Activated B cell treated with CpG ODN at 0.5 μM for 24 hours (primary cell): Measurements from ENCODE around the gene PGBD5. TPM values are rescaled to one million over a fixed set of nuclear protein-coding genes. Genes with fewer than 3 reads are reported as not detected.

Experiments
- ATAC-seq: fragments of 200-7000 bp; cut with Tn5 transposase; one replicate; pipeline ENCODE4 v1.10.0; 2021; ENCODE audit warnings: low read depth, mild to moderate bottlenecking, moderate library complexity
- CTCF ChIA-PET: fragments of 350-600 bp; sonication (Branson Sonifier 250); formaldehyde crosslinking; loops from one replicate; lab custom pipeline; 2021; ENCODE audit warnings: antibody characterized with exemption; lab: Charles Lee
- POLR2A ChIA-PET: fragments of 350-600 bp; sonication (Branson Sonifier 250); formaldehyde crosslinking; loops from one replicate; lab custom pipeline; 2021; ENCODE audit warnings: antibody characterized with exemption; lab: Charles Lee
- DNase-seq: peaks from one replicate; pipeline ENCODE4 v3.0.0; 2022
- H3K27ac Mint-ChIP-seq: one replicate; pipeline ENCODE4 v1.8.0; 2020; ENCODE audit warnings: mixed read lengths
- H3K27me3 Mint-ChIP-seq: one replicate; pipeline ENCODE4 v1.8.0; 2021; ENCODE audit warnings: mixed read lengths
- H3K36me3 Mint-ChIP-seq: one replicate; pipeline ENCODE4 v1.8.0; 2021; ENCODE audit warnings: low read depth, mixed read lengths
- H3K4me1 Mint-ChIP-seq: one replicate; pipeline ENCODE4 v1.8.0; 2021; ENCODE audit warnings: mixed read lengths
- H3K4me3 Mint-ChIP-seq: one replicate; pipeline ENCODE4 v1.8.0; 2020; ENCODE audit warnings: mild to moderate bottlenecking, mixed read lengths
- H3K9me3 Mint-ChIP-seq: one replicate; pipeline ENCODE4 v1.8.0; 2020; ENCODE audit warnings: mixed read lengths
- intact Hi-C: fragments of 100-400 bp; cut with micrococcal nuclease; formaldehyde crosslinking; loops from one replicate; pipeline ENCODE4 v1.15.1; 2024
- total RNA-seq: library from RNA; stranded (reverse); gene quantifications from 2 replicates; pipeline ENCODE4 v1.2.3, GENCODE V29; 2022
- TF ChIP-seq, protein P1 (sequence below): fragments of 200-600 bp; IDR thresholded peaks from one replicate; pipeline ENCODE4 v1.8.0; 2022; ENCODE audit warnings: antibody characterized with exemption, mild to moderate bottlenecking

PGBD5 gene
- total RNA-seq, 1 donor from 2014 or later: not detected

GRCh38 chr1:230354005-230354404, 72.1 kb downstream of the PGBD5 start:
- intact Hi-C loops: no loop called here
- H3K27ac Mint-ChIP-seq: no peak overlapping the region
- no peaks in the 10 kb centered on the region for H3K9me3 Mint-ChIP-seq
- H3K36me3 Mint-ChIP-seq: no peaks in the 10 kb centered on the region
- H3K4me1 Mint-ChIP-seq: no peaks in the 10 kb centered on the region
- peaks cover 12% of the 10 kb centered on the region for H3K27me3 Mint-ChIP-seq
- DNase-seq: no peak
- TF ChIP-seq, protein P1, sequence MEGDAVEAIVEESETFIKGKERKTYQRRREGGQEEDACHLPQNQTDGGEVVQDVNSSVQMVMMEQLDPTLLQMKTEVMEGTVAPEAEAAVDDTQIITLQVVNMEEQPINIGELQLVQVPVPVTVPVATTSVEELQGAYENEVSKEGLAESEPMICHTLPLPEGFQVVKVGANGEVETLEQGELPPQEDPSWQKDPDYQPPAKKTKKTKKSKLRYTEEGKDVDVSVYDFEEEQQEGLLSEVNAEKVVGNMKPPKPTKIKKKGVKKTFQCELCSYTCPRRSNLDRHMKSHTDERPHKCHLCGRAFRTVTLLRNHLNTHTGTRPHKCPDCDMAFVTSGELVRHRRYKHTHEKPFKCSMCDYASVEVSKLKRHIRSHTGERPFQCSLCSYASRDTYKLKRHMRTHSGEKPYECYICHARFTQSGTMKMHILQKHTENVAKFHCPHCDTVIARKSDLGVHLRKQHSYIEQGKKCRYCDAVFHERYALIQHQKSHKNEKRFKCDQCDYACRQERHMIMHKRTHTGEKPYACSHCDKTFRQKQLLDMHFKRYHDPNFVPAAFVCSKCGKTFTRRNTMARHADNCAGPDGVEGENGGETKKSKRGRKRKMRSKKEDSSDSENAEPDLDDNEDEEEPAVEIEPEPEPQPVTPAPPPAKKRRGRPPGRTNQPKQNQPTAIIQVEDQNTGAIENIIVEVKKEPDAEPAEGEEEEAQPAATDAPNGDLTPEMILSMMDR: no peak
- ChIA-PET POLR2A (no interaction called here), CTCF (no interaction called here)
- ATAC-seq: no peak
- no peak overlapping the region for H3K4me3 Mint-ChIP-seq

GRCh38 chr1:230352537-230352936, 73.6 kb downstream of the PGBD5 start:
- ChIA-PET POLR2A (no interaction called here), CTCF (no interaction called here)

GRCh38 chr1:230351983-230352382, 74.1 kb downstream of the PGBD5 start:
- Mint-ChIP-seq H3K4me3 (no peak overlapping the region), H3K27ac (no peak overlapping the region), H3K36me3 (no peaks in the 10 kb centered on the region), H3K27me3 (peaks cover 16% of the 10 kb centered on the region), H3K4me1 (no peaks in the 10 kb centered on the region), H3K9me3 (no peaks in the 10 kb centered on the region)
- TF ChIP-seq, protein P1: no peak
- ATAC-seq (no peak), DNase-seq (no peak)
- intact Hi-C loops: no loop called here
- CTCF ChIA-PET: no interaction called here
- POLR2A ChIA-PET: no interaction called here

More at GRCh38 chr1:230352537-230352936, 73.6 kb downstream of the PGBD5 start:
- no peak overlapping the region for H3K4me3 Mint-ChIP-seq
- H3K27me3 Mint-ChIP-seq: peaks cover 16% of the 10 kb centered on the region
- ATAC-seq (no peak), DNase-seq (no peak)
- no peaks in the 10 kb centered on the region for H3K36me3 Mint-ChIP-seq
- no peaks in the 10 kb centered on the region for H3K9me3 Mint-ChIP-seq
- no peak overlapping the region for H3K27ac Mint-ChIP-seq
- intact Hi-C loops: no loop called here
- no peaks in the 10 kb centered on the region for H3K4me1 Mint-ChIP-seq
- TF ChIP-seq, protein P1: no peak

- Mint-ChIP-seq H3K27ac (no peak overlapping the region), H3K36me3 (no peaks in the 10 kb centered on the region), H3K9me3 (no peaks in the 10 kb centered on the region), H3K27me3 (peaks cover 14% of the 10 kb centered on the region), H3K4me1 (no peaks in the 10 kb centered on the region), H3K4me3 (no peak overlapping the region)
- ATAC-seq (no peak), DNase-seq (no peak)
- intact Hi-C loops: no loop called here
- TF ChIP-seq, protein P1: no peak
- ChIA-PET CTCF (no interaction called here), POLR2A (no interaction called here)
Observed at GRCh38 chr1:230351514-230351913, 74.6 kb downstream of the PGBD5 start.

DNA sequence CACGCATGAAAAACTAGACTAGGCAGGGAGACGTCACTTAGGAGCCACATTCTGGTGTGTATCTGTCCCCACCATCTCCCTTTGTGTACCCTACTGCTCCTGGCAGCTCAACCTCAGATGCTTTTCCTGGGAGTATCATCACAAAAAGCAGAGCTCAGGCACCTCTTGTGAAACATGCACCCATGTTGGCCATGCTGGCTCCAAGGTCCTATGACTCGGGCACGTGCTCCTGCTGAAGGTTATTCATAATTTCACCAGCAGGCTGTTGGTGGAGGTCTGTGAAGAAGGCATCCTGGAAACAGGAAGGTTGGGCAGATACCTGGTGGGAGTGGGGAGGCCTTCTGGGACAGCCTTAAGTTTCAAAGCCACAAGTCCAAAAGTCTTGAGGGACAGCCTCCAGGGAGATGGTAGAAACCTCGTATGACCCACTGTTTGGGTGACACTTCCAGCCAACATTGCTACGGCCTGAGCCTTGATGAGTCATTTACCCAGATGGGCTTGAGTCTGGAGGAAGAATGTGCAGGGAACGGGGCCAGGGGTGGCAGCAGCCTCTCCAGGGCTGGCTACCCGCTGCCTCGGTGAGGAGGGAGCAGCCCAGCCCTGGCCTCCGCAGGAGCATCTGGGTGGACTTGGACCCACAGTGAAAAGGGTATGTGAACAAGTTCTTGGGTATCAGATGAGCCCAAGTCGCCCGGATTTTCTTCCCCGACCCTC, 75.8 kb downstream of the PGBD5 start:
- Mint-ChIP-seq H3K36me3 (no peaks in the 10 kb centered on the region), H3K4me1 (no peaks in the 10 kb centered on the region), H3K9me3 (no peaks in the 10 kb centered on the region), H3K27ac (no peak overlapping the region), H3K4me3 (no peak overlapping the region), H3K27me3 (peaks cover 13% of the 10 kb centered on the region)
- no peak for DNase-seq
- ATAC-seq: no peak
- ChIA-PET POLR2A (no interaction called here), CTCF (no interaction called here)
- TF ChIP-seq, protein P1: no peak
- intact Hi-C loops: no loop called here
